Type B pancreatic cell (in vitro differentiated cells): ENCODE data around the gene ACSS1. TPM values are rescaled to one million over a fixed set of nuclear protein-coding genes. Genes with fewer than 3 reads are reported as not detected.

Source experiments
- DNase-seq: peaks from one replicate; pipeline ENCODE4 v3.0.0; 2021; ENCODE audit warnings: mixed read lengths; ENCODE audit not compliant: unreplicated experiment; ENCODE audit errors: extremely low spot score
- H3K27ac Mint-ChIP-seq: 2 replicates; pipeline ENCODE4 v1.8.0; 2021; ENCODE audit warnings: mild to moderate bottlenecking, mixed read lengths
- H3K27me3 Mint-ChIP-seq: 2 replicates; pipeline ENCODE4 v1.8.0; 2021; ENCODE audit warnings: mixed read lengths
- H3K36me3 Mint-ChIP-seq: 2 replicates; pipeline ENCODE4 v1.8.0; 2021; ENCODE audit warnings: mixed read lengths
- H3K4me1 Mint-ChIP-seq: one replicate; pipeline ENCODE4 v1.8.0; 2021; ENCODE audit warnings: mixed read lengths; ENCODE audit not compliant: unreplicated experiment
- H3K4me3 Mint-ChIP-seq: 2 replicates; pipeline ENCODE4 v1.8.0; 2021; ENCODE audit warnings: mild to moderate bottlenecking, mixed read lengths
- H3K9me3 Mint-ChIP-seq: 2 replicates; pipeline ENCODE4 v1.8.0; 2021; ENCODE audit warnings: mixed read lengths
- total RNA-seq: library from RNA; stranded (reverse); gene quantifications from 2 replicates; pipeline ENCODE4 v1.2.1, GENCODE V29; 2021; ENCODE audit warnings: low replicate concordance
- TF ChIP-seq, protein P1 (sequence below): fragments of 200-600 bp; sonication (generic); conservative IDR thresholded peaks from 2 replicates; pipeline ENCODE4 v1.5.0; 2021; ENCODE audit warnings: antibody characterized with exemption, mild to moderate bottlenecking

ACSS1 gene
- total RNA-seq, 1 donor from 2014 or later, result 27.5 TPM

DNA sequence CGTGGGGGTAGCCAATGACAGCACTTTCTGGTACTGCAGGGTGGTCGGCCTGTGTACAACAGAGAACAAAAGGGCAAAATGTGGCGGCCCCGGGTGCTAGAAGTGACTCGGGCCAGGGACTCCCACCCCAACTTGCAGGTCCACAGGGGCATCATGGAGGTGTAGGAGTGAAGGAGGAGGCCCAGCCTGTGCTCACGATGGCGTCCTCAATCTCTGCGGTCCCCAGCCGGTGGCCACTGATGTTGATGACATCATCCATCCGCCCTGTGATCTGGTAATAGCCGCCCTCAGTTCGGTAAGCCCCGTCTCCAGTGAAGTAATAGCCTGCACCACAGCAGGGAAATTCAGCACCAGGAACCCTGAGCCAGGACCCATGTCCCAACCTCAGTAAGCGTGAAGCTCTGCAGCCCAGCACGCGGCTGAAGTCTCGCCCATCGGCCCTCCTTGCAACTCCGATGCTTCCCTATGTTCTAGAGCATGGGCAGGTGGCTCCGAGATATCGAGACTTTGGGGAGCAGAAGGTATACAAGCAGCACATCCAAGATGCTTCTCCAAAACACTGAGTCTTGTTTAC lies 45.2 kb downstream of the ACSS1 start:
- peak; percentile 49 for DNase-seq
- TF ChIP-seq, protein P1, sequence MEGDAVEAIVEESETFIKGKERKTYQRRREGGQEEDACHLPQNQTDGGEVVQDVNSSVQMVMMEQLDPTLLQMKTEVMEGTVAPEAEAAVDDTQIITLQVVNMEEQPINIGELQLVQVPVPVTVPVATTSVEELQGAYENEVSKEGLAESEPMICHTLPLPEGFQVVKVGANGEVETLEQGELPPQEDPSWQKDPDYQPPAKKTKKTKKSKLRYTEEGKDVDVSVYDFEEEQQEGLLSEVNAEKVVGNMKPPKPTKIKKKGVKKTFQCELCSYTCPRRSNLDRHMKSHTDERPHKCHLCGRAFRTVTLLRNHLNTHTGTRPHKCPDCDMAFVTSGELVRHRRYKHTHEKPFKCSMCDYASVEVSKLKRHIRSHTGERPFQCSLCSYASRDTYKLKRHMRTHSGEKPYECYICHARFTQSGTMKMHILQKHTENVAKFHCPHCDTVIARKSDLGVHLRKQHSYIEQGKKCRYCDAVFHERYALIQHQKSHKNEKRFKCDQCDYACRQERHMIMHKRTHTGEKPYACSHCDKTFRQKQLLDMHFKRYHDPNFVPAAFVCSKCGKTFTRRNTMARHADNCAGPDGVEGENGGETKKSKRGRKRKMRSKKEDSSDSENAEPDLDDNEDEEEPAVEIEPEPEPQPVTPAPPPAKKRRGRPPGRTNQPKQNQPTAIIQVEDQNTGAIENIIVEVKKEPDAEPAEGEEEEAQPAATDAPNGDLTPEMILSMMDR, result no peak

DNA sequence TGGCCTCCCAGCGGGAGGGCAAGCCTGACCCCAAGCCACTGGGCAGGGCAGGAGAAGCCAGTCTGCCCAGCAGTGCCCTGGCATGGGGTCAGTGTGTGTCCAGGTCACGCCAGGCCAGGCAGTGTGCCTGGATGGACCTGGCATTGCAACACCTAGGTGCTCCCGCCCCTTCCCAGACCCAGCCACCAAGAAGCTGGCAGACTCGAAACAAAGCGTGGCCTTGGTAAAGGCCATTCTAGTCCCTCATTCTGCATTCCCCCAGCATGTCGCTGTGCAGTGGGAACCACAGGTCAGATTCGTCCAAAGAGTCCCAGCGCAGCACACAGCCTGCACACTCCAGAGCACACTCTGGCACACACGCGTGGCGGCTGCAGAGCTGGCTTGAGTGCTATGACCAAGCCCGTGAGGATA lies 46.1 kb downstream of the ACSS1 start:
- Mint-ChIP-seq H3K36me3 (peaks cover 10% of the 10 kb centered on the region), H3K4me1 (peaks cover under 1% of the 10 kb centered on the region), H3K27me3 (no peaks in the 10 kb centered on the region), H3K27ac (no peak overlapping the region), H3K4me3 (no peak overlapping the region), H3K9me3 (no peaks in the 10 kb centered on the region)
- peak; percentile 62 for DNase-seq
- TF ChIP-seq, protein P1, result no peak

More for the DNA sequence above, 45.2 kb downstream of the ACSS1 start:
- Mint-ChIP-seq H3K27ac (no peak overlapping the region), H3K9me3 (no peaks in the 10 kb centered on the region), H3K36me3 (peaks cover 10% of the 10 kb centered on the region), H3K4me1 (peaks cover 6% of the 10 kb centered on the region), H3K27me3 (no peaks in the 10 kb centered on the region), H3K4me3 (no peak overlapping the region)

DNA sequence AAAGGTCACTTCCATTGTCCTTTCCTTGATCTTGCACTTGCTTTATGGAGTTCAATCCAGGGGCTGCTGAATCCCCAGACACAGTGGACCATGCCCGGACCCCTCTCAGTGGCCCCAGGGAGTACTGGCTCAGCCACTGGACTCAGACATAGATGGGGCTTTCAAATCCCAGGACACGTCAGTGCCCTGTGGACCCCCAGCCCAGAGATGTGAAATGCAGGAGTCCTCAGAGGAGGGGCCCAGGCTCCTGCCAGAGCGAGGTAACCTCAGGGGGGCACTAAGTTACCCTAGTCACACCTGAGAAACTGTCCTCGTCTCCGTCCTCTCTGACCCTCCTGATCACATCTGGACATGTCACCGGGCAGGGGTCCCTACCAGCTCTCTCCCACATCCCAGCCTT lies 46.7 kb downstream of the ACSS1 start:
- Mint-ChIP-seq H3K4me3 (no peak overlapping the region), H3K27ac (no peak overlapping the region), H3K36me3 (peaks cover 10% of the 10 kb centered on the region), H3K4me1 (no peaks in the 10 kb centered on the region), H3K27me3 (no peaks in the 10 kb centered on the region), H3K9me3 (no peaks in the 10 kb centered on the region)
- TF ChIP-seq, protein P1, result no peak
- peak; percentile 64 for DNase-seq

DNA sequence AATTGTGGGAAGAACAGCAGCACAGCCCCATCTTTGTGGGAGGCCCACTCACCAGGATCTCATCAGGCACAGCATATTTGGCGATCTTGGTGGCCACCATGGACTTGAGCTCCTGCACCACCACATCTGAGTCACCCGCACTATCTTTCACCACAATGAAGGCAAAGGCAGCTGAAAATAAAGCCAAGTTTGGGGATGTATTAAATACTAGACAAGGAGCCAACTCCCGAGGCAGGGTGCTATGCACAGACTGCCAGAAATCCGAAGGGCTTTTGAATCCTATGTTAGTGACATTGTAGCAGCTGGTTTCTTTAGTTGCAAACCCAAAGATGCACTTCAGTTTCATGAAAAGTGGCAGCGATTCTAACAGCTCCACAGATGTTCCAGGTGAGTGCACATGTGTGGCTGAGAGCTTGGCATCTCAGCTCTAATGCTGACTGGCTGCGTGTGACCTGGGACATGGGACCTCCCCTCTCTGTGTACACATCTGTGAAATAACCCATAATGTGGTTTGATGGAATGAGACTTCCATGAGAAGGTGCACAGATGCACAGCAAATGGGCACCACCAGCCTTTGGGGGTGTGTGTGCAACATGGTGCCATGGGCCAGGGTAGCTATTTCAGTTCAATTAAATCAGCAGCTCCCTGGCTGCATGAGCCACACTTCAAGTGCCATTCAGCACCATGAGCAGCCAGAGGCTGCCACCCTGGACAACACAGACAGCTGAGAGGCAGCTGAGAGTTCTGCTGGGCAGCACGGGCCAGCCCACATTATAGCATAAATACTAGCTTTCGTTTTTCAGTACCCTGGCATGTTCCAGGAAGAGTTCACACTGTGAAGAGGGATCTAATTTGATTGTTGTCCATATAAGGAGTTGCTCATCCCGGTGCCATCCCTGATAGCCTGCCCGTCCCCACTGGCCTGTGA lies 48.5 kb downstream of the ACSS1 start:
- H3K9me3 Mint-ChIP-seq, result no peaks in the 10 kb centered on the region
- no peaks in the 10 kb centered on the region for H3K27me3 Mint-ChIP-seq
- TF ChIP-seq, protein P1, result no peak
- no peaks in the 10 kb centered on the region for H3K4me1 Mint-ChIP-seq
- peaks cover 10% of the 10 kb centered on the region for H3K36me3 Mint-ChIP-seq
- no peak overlapping the region for H3K27ac Mint-ChIP-seq
- peak; percentile 39 for DNase-seq
- no peak overlapping the region for H3K4me3 Mint-ChIP-seq

DNA sequence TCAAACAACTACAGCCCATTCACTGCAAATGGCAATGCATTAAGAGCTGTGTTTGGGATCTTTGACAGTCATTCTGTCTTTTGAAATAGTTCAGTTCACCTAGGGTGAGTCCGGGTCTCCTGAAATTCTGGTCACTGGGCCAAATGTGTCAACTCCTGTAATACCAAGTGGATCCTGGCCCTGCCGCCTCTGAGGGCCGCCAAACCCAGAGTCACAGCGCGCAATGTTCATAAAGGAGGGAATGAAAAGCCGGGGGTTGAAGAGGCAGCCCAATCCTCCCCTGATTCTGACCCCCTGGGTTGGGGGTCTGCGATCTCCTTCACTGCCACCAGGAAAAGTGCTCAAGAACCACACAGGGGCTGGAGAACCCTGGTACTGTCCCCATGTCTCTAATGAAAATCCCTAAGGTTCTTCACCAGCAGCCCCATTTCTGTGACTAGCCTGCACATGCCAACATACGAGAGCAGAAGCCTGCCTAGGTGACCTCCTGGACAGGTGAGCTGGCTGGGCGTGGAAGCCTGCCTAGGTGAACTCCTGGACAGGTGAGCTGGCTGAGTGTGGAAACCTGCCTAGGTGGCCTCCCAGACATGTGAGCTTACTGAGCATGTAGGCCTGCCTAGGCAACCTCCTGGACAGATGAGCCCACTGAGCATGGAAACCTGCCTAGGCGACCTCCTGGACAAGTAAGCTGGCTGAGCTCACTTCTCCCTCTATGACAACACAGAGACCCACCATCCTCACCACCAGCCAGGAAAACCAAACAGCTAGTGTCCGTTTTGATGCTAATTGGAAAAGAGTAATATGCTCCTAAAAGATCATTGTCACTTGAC lies 49.3 kb downstream of the ACSS1 start:
- TF ChIP-seq, protein P1, result no peak
- no peak overlapping the region for H3K4me3 Mint-ChIP-seq
- peaks cover 10% of the 10 kb centered on the region for H3K36me3 Mint-ChIP-seq
- no peak overlapping the region for H3K27ac Mint-ChIP-seq
- no peaks in the 10 kb centered on the region for H3K4me1 Mint-ChIP-seq
- H3K27me3 Mint-ChIP-seq, result no peaks in the 10 kb centered on the region
- H3K9me3 Mint-ChIP-seq, result no peaks in the 10 kb centered on the region
- DNase-seq, result peak; percentile 52
